WI38 (cell line): ENCODE results near the gene MUC4.

Experiments
- H3K4me3 ChIP-seq: 2 replicates; pipeline ENCODE4 v1.5.1; 2011; ENCODE audit warnings: low read depth, mild to moderate bottlenecking, control low read depth, low read length
- TF ChIP-seq, protein P1 (sequence below): IDR thresholded peaks from 2 replicates; pipeline ENCODE4 v1.5.1; 2012; ENCODE audit warnings: low read depth, mild to moderate bottlenecking, control low read depth, low read length

MUC4 gene

DNA sequence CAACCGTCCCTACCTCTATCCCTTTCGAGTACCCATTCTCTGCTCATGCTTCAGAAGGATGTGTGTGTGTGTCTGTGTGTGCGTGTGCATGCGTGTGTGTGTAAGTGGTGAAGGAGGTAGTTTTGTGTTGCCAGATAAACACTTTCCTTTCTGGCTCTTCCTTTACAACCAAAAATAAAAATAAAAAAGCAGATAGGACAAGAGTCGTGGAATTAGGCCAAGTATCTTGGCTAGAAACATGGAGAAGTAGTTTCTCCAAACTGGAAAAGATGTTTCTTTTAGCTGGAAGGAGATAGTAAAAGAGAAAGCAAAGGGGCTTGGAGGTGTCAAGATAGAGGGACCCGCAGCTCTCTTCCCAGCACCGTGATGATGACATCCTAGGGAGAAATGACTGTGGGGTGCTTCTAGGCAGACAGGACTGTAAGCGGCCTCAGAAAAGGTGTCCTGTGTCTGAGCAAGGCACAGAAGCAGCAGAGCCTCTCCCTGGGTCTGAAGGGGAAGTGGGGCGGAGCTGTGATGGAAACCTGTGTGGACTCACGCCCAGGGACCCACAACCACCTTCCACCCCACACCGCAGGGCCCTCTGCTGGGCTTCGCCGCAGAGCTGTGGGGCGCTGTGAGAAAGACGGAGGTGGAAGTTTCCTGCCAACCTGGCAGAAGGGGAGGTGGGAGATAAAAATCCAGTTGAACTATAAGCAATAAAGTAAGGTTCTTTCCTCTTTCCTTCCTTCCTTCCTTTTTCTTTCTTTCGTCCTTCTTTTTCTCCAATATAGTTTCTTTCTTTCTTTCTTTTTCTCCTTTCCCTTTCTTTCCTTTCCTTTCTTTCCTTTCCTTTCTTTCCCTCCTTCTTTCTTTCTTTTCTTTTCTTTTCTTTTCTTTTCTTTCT is 55.7 kb downstream of the MUC4 start:
- TF ChIP-seq, protein P1, sequence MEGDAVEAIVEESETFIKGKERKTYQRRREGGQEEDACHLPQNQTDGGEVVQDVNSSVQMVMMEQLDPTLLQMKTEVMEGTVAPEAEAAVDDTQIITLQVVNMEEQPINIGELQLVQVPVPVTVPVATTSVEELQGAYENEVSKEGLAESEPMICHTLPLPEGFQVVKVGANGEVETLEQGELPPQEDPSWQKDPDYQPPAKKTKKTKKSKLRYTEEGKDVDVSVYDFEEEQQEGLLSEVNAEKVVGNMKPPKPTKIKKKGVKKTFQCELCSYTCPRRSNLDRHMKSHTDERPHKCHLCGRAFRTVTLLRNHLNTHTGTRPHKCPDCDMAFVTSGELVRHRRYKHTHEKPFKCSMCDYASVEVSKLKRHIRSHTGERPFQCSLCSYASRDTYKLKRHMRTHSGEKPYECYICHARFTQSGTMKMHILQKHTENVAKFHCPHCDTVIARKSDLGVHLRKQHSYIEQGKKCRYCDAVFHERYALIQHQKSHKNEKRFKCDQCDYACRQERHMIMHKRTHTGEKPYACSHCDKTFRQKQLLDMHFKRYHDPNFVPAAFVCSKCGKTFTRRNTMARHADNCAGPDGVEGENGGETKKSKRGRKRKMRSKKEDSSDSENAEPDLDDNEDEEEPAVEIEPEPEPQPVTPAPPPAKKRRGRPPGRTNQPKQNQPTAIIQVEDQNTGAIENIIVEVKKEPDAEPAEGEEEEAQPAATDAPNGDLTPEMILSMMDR = no peak
- H3K4me3 ChIP-seq = no peak overlapping the region

DNA sequence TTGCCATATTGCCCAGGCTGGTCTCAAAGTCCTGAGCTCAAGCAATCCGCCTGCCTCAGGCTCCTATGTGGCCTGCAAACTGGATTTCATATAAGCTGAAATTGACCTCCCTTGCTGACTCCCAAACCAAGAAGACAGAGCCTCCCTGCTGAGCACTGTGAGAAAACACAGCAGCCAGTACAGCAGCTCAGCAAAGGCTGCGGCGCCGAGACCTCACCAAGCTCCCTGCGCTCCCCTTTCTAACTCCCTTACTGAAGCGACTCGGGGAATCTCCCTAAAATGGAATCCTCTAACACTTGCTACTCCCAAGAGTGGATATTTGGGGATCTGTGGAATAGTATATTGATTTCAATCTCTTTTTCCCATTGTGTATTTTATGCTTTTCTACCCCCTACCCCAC is 56.3 kb downstream of the MUC4 start:
- TF ChIP-seq, protein P1 = no peak
- no peak overlapping the region for H3K4me3 ChIP-seq

DNA sequence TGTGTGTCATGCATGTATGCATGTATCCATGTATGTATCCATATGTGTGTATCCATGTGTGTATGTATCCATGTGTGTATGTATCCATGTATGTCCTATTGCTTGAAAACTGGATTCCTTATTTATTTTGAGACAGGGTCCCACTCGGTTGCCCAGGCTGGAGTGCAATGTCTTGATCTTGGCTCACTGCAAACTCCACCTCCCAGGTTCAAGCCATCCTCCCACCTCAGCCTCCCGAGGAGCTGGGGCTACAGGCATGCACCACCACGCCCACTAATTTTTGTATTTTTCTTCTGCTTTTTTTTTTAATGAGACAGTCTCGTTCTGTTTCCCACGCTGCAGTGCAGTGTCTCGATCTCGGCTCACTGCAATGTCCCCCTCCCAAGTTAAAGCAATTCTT is 56.8 kb downstream of the MUC4 start:
- TF ChIP-seq, protein P1 = no peak

DNA sequence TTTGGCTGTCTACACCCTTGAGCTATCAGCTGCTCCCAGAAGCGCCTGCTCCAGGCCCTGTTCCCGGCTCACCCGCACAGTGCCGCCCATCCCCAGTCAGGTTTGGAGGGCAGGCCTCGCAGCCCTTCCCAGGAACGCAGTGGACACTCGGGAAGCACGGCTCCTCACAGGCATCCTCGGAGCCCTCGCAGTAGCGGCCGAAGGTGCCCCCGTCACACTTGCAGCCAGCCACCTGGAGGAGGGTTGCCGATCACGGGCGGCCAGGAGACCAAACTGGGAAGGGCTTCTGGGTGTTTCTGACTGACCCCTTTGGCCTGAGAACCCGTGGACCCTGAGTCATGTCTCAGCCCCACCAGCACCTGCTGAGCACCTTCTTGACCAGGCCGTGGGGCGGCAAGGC is 57.6 kb downstream of the MUC4 start:
- H3K4me3 ChIP-seq = no peak overlapping the region
- TF ChIP-seq, protein P1 = no peak

More for the DNA sequence above, 56.8 kb downstream of the MUC4 start:
- H3K4me3 ChIP-seq = no peak overlapping the region

DNA sequence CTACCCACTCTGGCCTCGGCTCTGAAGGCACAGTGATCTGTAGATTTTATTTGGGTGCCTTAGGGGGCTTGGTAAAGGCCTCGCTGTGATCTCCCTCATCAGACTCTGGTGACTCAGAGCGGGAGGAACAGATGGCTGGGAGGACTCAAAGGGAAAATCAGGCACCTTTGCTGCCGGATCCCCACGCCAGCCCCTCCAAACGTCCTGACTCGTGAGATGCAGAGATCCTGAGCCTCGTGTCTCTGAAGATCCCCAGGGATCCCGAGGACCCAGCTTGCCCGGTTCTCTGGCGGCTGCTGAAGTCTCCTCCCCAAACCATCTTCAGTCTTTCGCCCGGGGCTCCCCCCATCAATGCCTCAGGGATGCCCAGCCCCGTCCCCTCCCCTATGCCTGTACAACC is 58.1 kb downstream of the MUC4 start:
- TF ChIP-seq, protein P1 = no peak
- H3K4me3 ChIP-seq = no peak overlapping the region

DNA sequence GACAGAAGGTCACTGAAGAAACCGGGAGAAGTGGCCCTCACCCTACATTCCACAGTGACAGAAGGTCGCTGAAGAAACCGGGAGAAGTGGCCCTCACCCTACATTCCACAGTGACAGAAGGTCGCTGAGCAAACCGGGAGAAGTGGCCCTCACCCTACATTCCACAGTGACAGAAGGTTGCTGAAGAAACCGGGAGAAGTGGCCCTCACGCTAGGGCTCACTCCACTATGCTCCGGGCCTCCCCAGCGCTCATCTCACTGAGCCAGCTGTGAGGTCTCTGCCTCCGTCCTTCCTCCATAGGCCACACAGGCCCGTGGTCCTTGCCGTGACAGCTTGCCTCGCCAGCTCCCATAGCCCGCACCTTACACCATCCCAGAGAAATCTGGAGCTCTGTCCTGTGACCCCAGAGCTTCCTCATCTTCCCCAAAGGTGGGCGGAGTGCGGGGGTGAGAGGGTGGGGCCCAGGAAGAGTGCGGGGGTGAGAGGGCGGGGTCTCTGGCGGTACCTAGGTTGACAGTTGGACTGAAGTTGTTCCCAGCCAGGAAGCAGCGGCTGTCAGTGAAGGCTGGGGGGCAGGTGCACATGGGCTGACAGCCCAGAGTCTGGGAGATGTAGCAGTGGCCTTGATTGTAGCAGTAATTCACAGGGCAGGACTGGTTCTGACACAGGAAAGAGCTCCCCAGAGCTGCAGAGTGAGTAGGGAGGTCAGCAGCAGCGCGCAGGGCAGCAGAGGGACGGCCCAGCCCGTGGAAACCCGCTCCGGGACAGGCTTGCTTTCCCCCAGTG is 59.0 kb downstream of the MUC4 start:
- TF ChIP-seq, protein P1 = no peak
- no peak overlapping the region for H3K4me3 ChIP-seq

DNA sequence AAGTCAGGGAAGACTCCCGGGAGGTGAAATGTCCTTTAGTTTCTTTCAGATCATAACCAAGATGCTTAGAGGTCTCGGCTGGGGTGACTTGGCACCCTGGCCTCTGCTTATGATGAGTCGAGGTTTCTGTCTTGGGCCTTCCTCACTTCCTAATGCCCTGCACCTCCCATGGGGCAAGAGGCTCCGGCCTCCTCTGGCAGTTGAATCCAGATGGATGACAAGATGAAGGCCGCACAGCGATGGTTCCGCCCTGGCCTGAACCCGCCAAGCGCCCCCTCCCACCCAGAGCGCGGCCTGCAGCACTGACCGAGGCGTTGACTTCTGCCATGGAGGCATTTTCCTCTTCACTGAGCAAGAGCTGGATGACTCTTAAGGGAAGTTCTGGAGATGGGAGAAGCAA is 59.7 kb downstream of the MUC4 start:
- TF ChIP-seq, protein P1 = no peak
- H3K4me3 ChIP-seq = no peak overlapping the region
